Measurements from ENCODE around the gene MPZ. TPM values are rescaled to one million over a fixed set of nuclear protein-coding genes. Genes with fewer than 3 reads are reported as not detected.

The MPZ gene
- total RNA-seq, 1 donor from 2014 or later: 2.3 TPM

DNA sequence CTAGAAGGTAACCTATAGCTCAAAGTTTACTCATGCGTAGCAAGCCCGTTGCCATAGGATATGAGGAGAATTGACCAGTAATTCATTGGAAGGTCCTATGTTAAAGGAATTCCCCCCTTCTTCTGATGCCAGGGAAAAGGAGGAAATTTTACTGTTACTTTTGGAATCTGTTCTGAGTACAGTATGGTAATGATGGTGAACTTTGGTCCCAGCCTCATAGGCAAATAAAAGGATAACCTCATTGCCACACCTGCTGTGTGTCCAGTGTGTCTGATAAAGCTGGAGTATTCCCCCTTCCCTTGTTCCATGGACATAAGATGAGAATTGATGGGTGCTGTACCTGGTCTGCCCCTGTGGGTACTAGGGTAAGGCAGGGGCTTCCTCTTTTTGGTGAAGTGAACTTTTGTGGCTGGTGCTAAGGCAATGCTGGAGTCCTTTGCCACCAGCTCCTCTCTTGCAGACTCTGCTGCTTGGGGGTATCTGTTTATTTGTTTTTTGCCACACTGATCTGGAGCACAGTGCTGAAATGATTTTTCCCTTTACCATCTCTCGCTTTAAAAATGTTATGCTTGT lies 22.2 kb downstream of the MPZ start:
- Mint-ChIP-seq H3K36me3 (ENCODE audit: low read depth, unreplicated experiment) (peaks cover 5% of the 10 kb centered on the region), H3K4me3 (ENCODE audit: unreplicated experiment) (no peak overlapping the region), H3K4me1 (ENCODE audit: low read depth, unreplicated experiment) (no peaks in the 10 kb centered on the region), H3K27ac (ENCODE audit: unreplicated experiment) (no peak overlapping the region), H3K27me3 (ENCODE audit: low read depth, unreplicated experiment) (peaks cover 29% of the 10 kb centered on the region), H3K9me3 (ENCODE audit: unreplicated experiment) (peaks cover 4% of the 10 kb centered on the region)
- Histone ChIP-seq H3K27ac (ENCODE audit: low read depth, low read length) (no peak overlapping the region), H3K4me1 (ENCODE audit: insufficient read depth, low read length) (no peaks in the 10 kb centered on the region), H3K27me3 (ENCODE audit: insufficient read depth, low read length) (peaks cover 26% of the 10 kb centered on the region), H3K9me3 (ENCODE audit: insufficient read depth, low read depth, low read length) (no peaks in the 10 kb centered on the region), H3K4me2 (ENCODE audit: low read length) (no peak overlapping the region), H3K4me3 (ENCODE audit: insufficient read depth, low read depth, low read length) (no peak overlapping the region), H4K20me1 (ENCODE audit: insufficient read depth, low read length) (no peaks in the 10 kb centered on the region), H3K36me3 (ENCODE audit: insufficient read depth, low read length) (no peaks in the 10 kb centered on the region), H3K9ac (ENCODE audit: low read length) (no peak overlapping the region), H2AFZ (ENCODE audit: low read depth, low read length) (no peak overlapping the region), H3K79me2 (ENCODE audit: insufficient read depth, low read length) (no peaks in the 10 kb centered on the region)
- no peak for DNase-seq (ENCODE audit: low read depth)
- no peak for TF ChIP-seq CTCF (IDR thresholded peaks at IDR 0.05; ENCODE audit: insufficient read depth, low read depth, low read length)
- no peak for TF ChIP-seq EZH2 (IDR thresholded peaks at IDR 0.05; ENCODE audit: insufficient read depth, low read length)
- no peak for FAIRE-seq

DNA sequence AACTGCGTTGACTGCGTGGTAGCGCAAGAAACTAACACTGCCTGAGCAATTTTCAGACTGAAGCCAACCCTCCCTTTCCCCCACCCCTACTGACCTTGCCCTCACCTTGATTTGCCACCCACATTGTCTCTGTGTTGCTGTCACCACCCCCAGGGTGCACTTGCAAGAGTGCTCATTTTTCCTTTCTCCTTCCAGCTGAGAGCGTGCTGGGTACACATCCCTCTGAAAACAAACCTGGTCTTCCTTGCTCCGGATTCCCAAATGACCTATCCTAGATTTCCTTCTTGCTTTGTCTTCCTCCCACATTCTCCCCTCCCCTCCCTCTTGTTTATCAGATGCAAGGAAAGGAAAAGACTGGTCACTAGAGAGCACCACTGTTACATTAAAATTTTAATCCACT lies 24.2 kb downstream of the MPZ start:
- Histone ChIP-seq H3K79me2 (ENCODE audit: insufficient read depth, low read length) (no peaks in the 10 kb centered on the region), H3K27ac (ENCODE audit: low read depth, low read length) (no peak overlapping the region), H3K4me1 (ENCODE audit: insufficient read depth, low read length) (no peaks in the 10 kb centered on the region), H2AFZ (ENCODE audit: low read depth, low read length) (no peak overlapping the region), H3K9me3 (ENCODE audit: insufficient read depth, low read depth, low read length) (no peaks in the 10 kb centered on the region), H3K4me2 (ENCODE audit: low read length) (no peak overlapping the region), H3K9ac (ENCODE audit: low read length) (no peak overlapping the region), H4K20me1 (ENCODE audit: insufficient read depth, low read length) (no peaks in the 10 kb centered on the region), H3K27me3 (ENCODE audit: insufficient read depth, low read length) (peaks cover 27% of the 10 kb centered on the region), H3K36me3 (ENCODE audit: insufficient read depth, low read length) (no peaks in the 10 kb centered on the region), H3K4me3 (ENCODE audit: insufficient read depth, low read depth, low read length) (no peak overlapping the region)
- DNase-seq (ENCODE audit: low read depth): no peak
- peak overlapping the region; percentile 31 for H3K27ac Mint-ChIP-seq (ENCODE audit: unreplicated experiment)
- H3K27me3 Mint-ChIP-seq (ENCODE audit: low read depth, unreplicated experiment): peaks cover 31% of the 10 kb centered on the region
- no peak for FAIRE-seq
- no peak overlapping the region for H3K4me3 Mint-ChIP-seq (ENCODE audit: unreplicated experiment)
- no peaks in the 10 kb centered on the region for H3K4me1 Mint-ChIP-seq (ENCODE audit: low read depth, unreplicated experiment)
- TF ChIP-seq CTCF (IDR thresholded peaks at IDR 0.05; ENCODE audit: insufficient read depth, low read depth, low read length) (no peak), EZH2 (IDR thresholded peaks at IDR 0.05; ENCODE audit: insufficient read depth, low read length) (no peak)
- H3K36me3 Mint-ChIP-seq (ENCODE audit: low read depth, unreplicated experiment): peaks cover 6% of the 10 kb centered on the region
- peaks cover 5% of the 10 kb centered on the region for H3K9me3 Mint-ChIP-seq (ENCODE audit: unreplicated experiment)

DNA sequence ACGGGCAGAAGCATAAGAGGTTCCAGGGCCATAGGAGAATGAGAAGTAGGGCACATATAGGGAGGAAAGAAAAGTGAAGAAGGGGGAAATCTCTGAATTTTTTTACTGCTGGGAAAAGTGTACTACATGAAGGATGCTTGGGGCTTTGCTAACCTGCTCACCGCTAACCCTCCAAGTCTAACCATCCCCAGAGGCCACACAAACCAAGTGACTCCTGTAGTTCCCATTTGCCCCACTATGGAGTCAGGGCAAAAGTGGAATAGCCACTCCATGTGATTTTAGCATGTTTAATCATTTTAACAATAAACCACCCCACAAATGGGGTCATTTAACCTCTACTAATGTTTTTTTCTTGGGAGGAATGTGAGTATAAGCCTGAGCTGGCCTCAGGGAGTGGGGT lies 24.7 kb downstream of the MPZ start:
- H3K4me1 ChIP-seq (ENCODE audit: insufficient read depth, low read length): no peaks in the 10 kb centered on the region
- TF ChIP-seq CTCF (IDR thresholded peaks at IDR 0.05; ENCODE audit: insufficient read depth, low read depth, low read length) (no peak), EZH2 (IDR thresholded peaks at IDR 0.05; ENCODE audit: insufficient read depth, low read length) (no peak)
- no peak overlapping the region for H2AFZ ChIP-seq (ENCODE audit: low read depth, low read length)
- no peaks in the 10 kb centered on the region for H3K79me2 ChIP-seq (ENCODE audit: insufficient read depth, low read length)
- FAIRE-seq: no peak
- DNase-seq (ENCODE audit: low read depth): no peak
- H3K27me3 ChIP-seq (ENCODE audit: insufficient read depth, low read length): peaks cover 27% of the 10 kb centered on the region
- no peak overlapping the region for H3K9ac ChIP-seq (ENCODE audit: low read length)
- no peak overlapping the region for H3K4me3 Mint-ChIP-seq (ENCODE audit: unreplicated experiment)
- H3K27me3 Mint-ChIP-seq (ENCODE audit: low read depth, unreplicated experiment): peaks cover 31% of the 10 kb centered on the region
- no peak overlapping the region for H3K4me2 ChIP-seq (ENCODE audit: low read length)
- no peaks in the 10 kb centered on the region for H4K20me1 ChIP-seq (ENCODE audit: insufficient read depth, low read length)
- H3K27ac ChIP-seq (ENCODE audit: low read depth, low read length): no peak overlapping the region
- H3K36me3 Mint-ChIP-seq (ENCODE audit: low read depth, unreplicated experiment): peaks cover 6% of the 10 kb centered on the region
- no peaks in the 10 kb centered on the region for H3K9me3 ChIP-seq (ENCODE audit: insufficient read depth, low read depth, low read length)
- H3K4me1 Mint-ChIP-seq (ENCODE audit: low read depth, unreplicated experiment): no peaks in the 10 kb centered on the region
- no peak overlapping the region for H3K27ac Mint-ChIP-seq (ENCODE audit: unreplicated experiment)
- peaks cover 5% of the 10 kb centered on the region for H3K9me3 Mint-ChIP-seq (ENCODE audit: unreplicated experiment)
- no peak overlapping the region for H3K4me3 ChIP-seq (ENCODE audit: insufficient read depth, low read depth, low read length)
- H3K36me3 ChIP-seq (ENCODE audit: insufficient read depth, low read length): no peaks in the 10 kb centered on the region
